Caco-2 (cell line): ENCODE results near the gene HBG2. TPM values are rescaled to one million over a fixed set of nuclear protein-coding genes. Genes with fewer than 3 reads are reported as not detected.
"Not testable (repeated sequence)": the region's sequence is repeated elsewhere in the genome, so short reads cannot be mapped to it uniquely, and the experiment has no call there.

ENCODE experiments used
- BruUV-seq: library from RNA; stranded (reverse); fragments of 400-500 nt; replicated peaks from 2 replicates; lab custom pipeline; 2021; lab: Mats Ljungman, UMichigan
- CTCF ChIA-PET: fragments of 300-600 bp; sonication (Branson Sonifier 250); formaldehyde crosslinking; loops from one replicate; lab custom pipeline; 2022; ENCODE audit warnings: antibody characterized with exemption; lab: Charles Lee
- POLR2A ChIA-PET: fragments of 300-600 bp; sonication (Branson Sonifier 250); formaldehyde crosslinking; loops from one replicate; lab custom pipeline; 2022; ENCODE audit warnings: antibody characterized with exemption; lab: Charles Lee
- DNase-seq, 2 experiments: peaks; one replicate each; pipeline versions ENCODE4 v3.0.0 to v3.0.0-alpha.2; 2020 to 2022
- H3K27me3 ChIP-seq: replicated peaks from 2 replicates; pipeline ENCODE4 v1.6.0; 2011; ENCODE audit warnings: low read length; ENCODE audit not compliant: control insufficient read depth, insufficient read depth
- H3K36me3 ChIP-seq: 2 replicates; pipeline ENCODE4 v1.5.1; 2011; ENCODE audit warnings: low read length; ENCODE audit not compliant: control insufficient read depth, insufficient read depth
- H3K4me1 ChIP-seq: fragments of 250-450 bp; sonication (Bioruptor Pico); 2 replicates; pipeline ENCODE4 v1.5.1; 2020; ENCODE audit warnings: mild to moderate bottlenecking
- H3K4me3 ChIP-seq: 2 replicates; pipeline ENCODE4 v1.5.1; 2011; ENCODE audit warnings: low read depth, mild to moderate bottlenecking, control low read depth, low read length
- H3K9me3 ChIP-seq: fragments of 250-450 bp; sonication (Bioruptor Pico); 2 replicates; pipeline ENCODE4 v1.5.1; 2020; ENCODE audit warnings: mild to moderate bottlenecking, moderate library complexity
- H3K27ac Mint-ChIP-seq: one replicate; pipeline ENCODE4 v1.8.0; 2022; ENCODE audit warnings: mixed read lengths; ENCODE audit not compliant: unreplicated experiment
- H3K27me3 Mint-ChIP-seq: one replicate; pipeline ENCODE4 v1.8.0; 2022; ENCODE audit warnings: mixed read lengths; ENCODE audit not compliant: insufficient read depth, unreplicated experiment
- H3K36me3 Mint-ChIP-seq: one replicate; pipeline ENCODE4 v1.8.0; 2022; ENCODE audit warnings: mild to moderate bottlenecking, mixed read lengths; ENCODE audit not compliant: insufficient read depth, unreplicated experiment
- H3K4me1 Mint-ChIP-seq: one replicate; pipeline ENCODE4 v1.8.0; 2022; ENCODE audit warnings: low read depth, mixed read lengths; ENCODE audit not compliant: unreplicated experiment
- H3K4me3 Mint-ChIP-seq: one replicate; pipeline ENCODE4 v1.8.0; 2022; ENCODE audit warnings: mild to moderate bottlenecking, moderate library complexity, mixed read lengths; ENCODE audit not compliant: unreplicated experiment
- H3K9me3 Mint-ChIP-seq: one replicate; pipeline ENCODE4 v1.8.0; 2022; ENCODE audit warnings: mixed read lengths; ENCODE audit not compliant: unreplicated experiment
- intact Hi-C: fragments of 100-400 bp; cut with micrococcal nuclease; formaldehyde crosslinking; loops from one replicate; pipeline ENCODE4 v1.10.0; 2022; ENCODE audit not compliant: unreplicated experiment
- total RNA-seq: library from RNA; stranded (reverse); gene quantifications from 2 replicates; pipeline ENCODE4 v1.2.3, GENCODE V29; 2022
- TF ChIP-seq, protein P1 (sequence below), 2 experiments: fragments of 200-600 bp in 1 of 2; IDR thresholded peaks; 1 replicate in 1 of 2; 2 replicates in 1 of 2; pipeline versions ENCODE4 v1.5.1 to v1.8.0; 2011 to 2022; ENCODE audit warnings: antibody characterized with exemption in 1 of 2, control low read depth in 1 of 2, inconsistent platforms in 1 of 2, low read depth in 1 of 2, low read length in 1 of 2, mild to moderate bottlenecking in 1 of 2, moderate library complexity in 1 of 2; ENCODE audit not compliant: insufficient read depth in 1 of 2, severe bottlenecking in 1 of 2, unreplicated experiment in 1 of 2

The HBG2 gene
- total RNA-seq, 1 experiment from 2014 or later = not detected

DNA sequence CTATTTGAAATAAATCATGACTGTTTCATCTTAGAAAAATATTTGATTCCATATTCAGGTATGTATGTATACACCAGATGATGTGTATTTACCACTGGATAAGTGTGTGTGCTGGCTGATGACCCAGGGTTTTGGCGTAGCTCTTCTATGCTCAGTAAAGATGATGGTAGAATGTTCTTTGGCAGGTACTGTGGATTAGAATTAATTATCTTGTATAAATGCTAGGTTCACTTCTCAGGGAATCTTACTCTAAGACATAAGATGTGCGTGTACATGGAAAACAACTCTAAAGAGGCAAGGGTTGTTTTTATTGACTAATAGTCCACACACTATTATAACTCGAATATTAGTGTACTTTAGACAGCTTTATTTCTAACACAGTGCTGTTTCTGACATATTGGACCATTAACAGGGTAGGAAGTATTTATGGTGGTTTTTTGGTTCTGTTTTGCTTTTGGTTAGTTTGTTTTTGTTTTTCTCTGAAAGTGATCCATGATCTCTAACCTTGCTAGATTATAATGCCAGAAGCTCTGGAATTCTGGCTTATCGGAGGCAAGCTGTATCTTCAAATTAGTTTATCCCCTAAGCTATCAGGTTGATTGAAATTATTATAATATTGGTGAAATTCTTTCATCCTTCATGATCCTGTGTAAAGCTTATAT is 3.9 kb downstream of the HBG2 start:
- TF ChIP-seq, protein P1, sequence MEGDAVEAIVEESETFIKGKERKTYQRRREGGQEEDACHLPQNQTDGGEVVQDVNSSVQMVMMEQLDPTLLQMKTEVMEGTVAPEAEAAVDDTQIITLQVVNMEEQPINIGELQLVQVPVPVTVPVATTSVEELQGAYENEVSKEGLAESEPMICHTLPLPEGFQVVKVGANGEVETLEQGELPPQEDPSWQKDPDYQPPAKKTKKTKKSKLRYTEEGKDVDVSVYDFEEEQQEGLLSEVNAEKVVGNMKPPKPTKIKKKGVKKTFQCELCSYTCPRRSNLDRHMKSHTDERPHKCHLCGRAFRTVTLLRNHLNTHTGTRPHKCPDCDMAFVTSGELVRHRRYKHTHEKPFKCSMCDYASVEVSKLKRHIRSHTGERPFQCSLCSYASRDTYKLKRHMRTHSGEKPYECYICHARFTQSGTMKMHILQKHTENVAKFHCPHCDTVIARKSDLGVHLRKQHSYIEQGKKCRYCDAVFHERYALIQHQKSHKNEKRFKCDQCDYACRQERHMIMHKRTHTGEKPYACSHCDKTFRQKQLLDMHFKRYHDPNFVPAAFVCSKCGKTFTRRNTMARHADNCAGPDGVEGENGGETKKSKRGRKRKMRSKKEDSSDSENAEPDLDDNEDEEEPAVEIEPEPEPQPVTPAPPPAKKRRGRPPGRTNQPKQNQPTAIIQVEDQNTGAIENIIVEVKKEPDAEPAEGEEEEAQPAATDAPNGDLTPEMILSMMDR (IDR thresholded peaks at IDR 0.05; ENCODE audit: insufficient read depth in 1 of 2, low read depth in 1 of 2, low read length in 1 of 2, severe bottlenecking in 1 of 2, unreplicated experiment in 1 of 2) = no peak
- H3K36me3 Mint-ChIP-seq = no peaks in the 10 kb centered on the region
- no peaks in the 10 kb centered on the region for H3K9me3 Mint-ChIP-seq
- no peaks in the 10 kb centered on the region for H3K4me1 Mint-ChIP-seq
- Histone ChIP-seq H3K27me3 (no peaks in the 10 kb centered on the region), H3K36me3 (no peaks in the 10 kb centered on the region), H3K4me3 (no peak overlapping the region), H3K9me3 (no peaks in the 10 kb centered on the region), H3K4me1 (no peaks in the 10 kb centered on the region)
- H3K27ac Mint-ChIP-seq = no peak overlapping the region
- DNase-seq = no peak
- POLR2A ChIA-PET = no interaction called here
- BruUV-seq = no TSS peak
- intact Hi-C loops = no loop called here
- no peak overlapping the region for H3K4me3 Mint-ChIP-seq
- CTCF ChIA-PET = no interaction called here
- H3K27me3 Mint-ChIP-seq = peaks cover 28% of the 10 kb centered on the region

- BruUV-seq, CTCF ChIA-PET, POLR2A ChIA-PET, H3K4me1 ChIP-seq, intact Hi-C loops, H3K4me1 Mint-ChIP-seq, DNase-seq, H3K36me3 Mint-ChIP-seq, H3K4me3 Mint-ChIP-seq, H3K4me3 ChIP-seq, H3K9me3 Mint-ChIP-seq, H3K27me3 ChIP-seq, H3K36me3 ChIP-seq, H3K9me3 ChIP-seq, H3K27ac Mint-ChIP-seq: not testable (repeated sequence)
- H3K27me3 Mint-ChIP-seq = peaks cover 30% of the 10 kb centered on the region
Observed at GRCh38 chr11:5249807-5250396, 4.7 kb downstream of the HBG2 start, which contains the start of gene HBG1. Gene HBG1, minus strand, starts transcription at chr11:5249857. Its CDS starts 53 bp downstream, at chr11:5249804.

- H3K4me1 ChIP-seq, POLR2A ChIA-PET, H3K4me3 Mint-ChIP-seq, intact Hi-C loops, H3K9me3 Mint-ChIP-seq, CTCF ChIA-PET, H3K9me3 ChIP-seq, H3K27ac Mint-ChIP-seq, H3K4me3 ChIP-seq, DNase-seq, H3K4me1 Mint-ChIP-seq, H3K27me3 ChIP-seq, BruUV-seq, H3K36me3 ChIP-seq, H3K36me3 Mint-ChIP-seq: not testable (repeated sequence)
- H3K27me3 Mint-ChIP-seq = peaks cover 29% of the 10 kb centered on the region
Observed at GRCh38 chr11:5248498-5248897, 6.1 kb downstream of the HBG2 start.

GRCh38 chr11:5247472-5248192 is 6.9 kb downstream of the HBG2 start:
- Mint-ChIP-seq H3K27ac (no peak overlapping the region), H3K27me3 (peaks cover 25% of the 10 kb centered on the region), H3K4me1 (no peaks in the 10 kb centered on the region), H3K9me3 (no peaks in the 10 kb centered on the region), H3K4me3 (no peak overlapping the region), H3K36me3 (no peaks in the 10 kb centered on the region)
- H3K9me3 ChIP-seq = no peaks in the 10 kb centered on the region
- no peak overlapping the region for H3K4me3 ChIP-seq
- no peaks in the 10 kb centered on the region for H3K36me3 ChIP-seq
- no peaks in the 10 kb centered on the region for H3K4me1 ChIP-seq
- BruUV-seq = no TSS peak
- ChIA-PET POLR2A (no interaction called here), CTCF (no interaction called here)
- intact Hi-C loops = no loop called here
- TF ChIP-seq, protein P1 (IDR thresholded peaks at IDR 0.05; ENCODE audit: insufficient read depth in 1 of 2, low read depth in 1 of 2, low read length in 1 of 2, severe bottlenecking in 1 of 2, unreplicated experiment in 1 of 2) = no peak
- H3K27me3 ChIP-seq = no peaks in the 10 kb centered on the region
- no peak for DNase-seq
